Measurements from ENCODE around the gene MAFG. TPM values are rescaled to one million over a fixed set of nuclear protein-coding genes. Genes with fewer than 3 reads are reported as not detected.

MAFG gene
- total and polyA plus RNA-seq, 2 of the 13 experiments (the other 11 are each of a cell fraction or from before 2014, with no cell fraction given): 14.5 to 20.0 TPM

- TF ChIP-seq, protein P1, sequence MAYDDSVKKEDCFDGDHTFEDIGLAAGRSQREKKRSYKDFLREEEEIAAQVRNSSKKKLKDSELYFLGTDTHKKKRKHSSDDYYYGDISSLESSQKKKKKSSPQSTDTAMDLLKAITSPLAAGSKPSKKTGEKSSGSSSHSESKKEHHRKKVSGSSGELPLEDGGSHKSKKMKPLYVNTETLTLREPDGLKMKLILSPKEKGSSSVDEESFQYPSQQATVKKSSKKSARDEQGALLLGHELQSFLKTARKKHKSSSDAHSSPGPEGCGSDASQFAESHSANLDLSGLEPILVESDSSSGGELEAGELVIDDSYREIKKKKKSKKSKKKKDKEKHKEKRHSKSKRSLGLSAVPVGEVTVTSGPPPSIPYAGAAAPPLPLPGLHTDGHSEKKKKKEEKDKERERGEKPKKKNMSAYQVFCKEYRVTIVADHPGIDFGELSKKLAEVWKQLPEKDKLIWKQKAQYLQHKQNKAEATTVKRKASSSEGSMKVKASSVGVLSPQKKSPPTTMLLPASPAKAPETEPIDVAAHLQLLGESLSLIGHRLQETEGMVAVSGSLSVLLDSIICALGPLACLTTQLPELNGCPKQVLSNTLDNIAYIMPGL (CRISPR knock-in tag; IDR thresholded peaks at IDR 0.05; ENCODE audit: borderline replicate concordance in 1 of 2, low read depth in 1 of 2): peak; percentile 12 to 20; a peak in 1 of 4 replicates
- TF ChIP-seq PAF1 (CRISPR knock-in tag; IDR thresholded peaks at IDR 0.05) (peak; percentile 79; the same call in 1 of the 2 replicates), TBL1XR1 (IDR thresholded peaks at IDR 0.05; ENCODE audit: borderline replicate concordance, low read length, partially characterized antibody) (peak; percentile 29), ESRRA (CRISPR knock-in tag; IDR thresholded peaks at IDR 0.05; ENCODE audit: low read depth) (no peak), DNMT3B (CRISPR knock-in tag; conservative IDR thresholded peaks at IDR 0.05) (peak; percentile 15; the same call in 1 of the 2 replicates), AGO2 (optimal IDR thresholded peaks at IDR 0.05; ENCODE audit: low read depth, low read length) (peak; percentile 13), NCOA2 (CRISPR knock-in tag; IDR thresholded peaks at IDR 0.05) (0 out of 2 replicates have a peak, but pooled peaks have one; percentile 7), ZNF335 (CRISPR knock-in tag; IDR thresholded peaks at IDR 0.05) (0 out of 2 replicates have a peak, but pooled peaks have one; percentile 29), ZNF33B (CRISPR knock-in tag; IDR thresholded peaks at IDR 0.05) (0 out of 2 replicates have a peak, but pooled peaks have one; percentile 25), NR2C2 (CRISPR knock-in tag; IDR thresholded peaks at IDR 0.05; ENCODE audit: borderline replicate concordance) (peak; percentile 35; the same call in 1 of the 2 replicates), TCF7L2 (IDR thresholded peaks at IDR 0.05; ENCODE audit: low read depth, low read length) (no peak), PHF8 (CRISPR knock-in tag; IDR thresholded peaks at IDR 0.05) (peak; percentile 49; the same call in 1 of the 2 replicates), HOXA3 (CRISPR knock-in tag; IDR thresholded peaks at IDR 0.05) (peak; percentile 32; the same call in 1 of the 2 replicates), U2AF2 (IDR thresholded peaks at IDR 0.05; ENCODE audit: low read depth, low read length) (no peak), SKI (IDR thresholded peaks at IDR 0.05; ENCODE audit: partially characterized antibody) (no peak), KLF6 (CRISPR knock-in tag; IDR thresholded peaks at IDR 0.05) (no peak; the same call in 1 of the 2 replicates)
- TF ChIP-seq, protein P2, sequence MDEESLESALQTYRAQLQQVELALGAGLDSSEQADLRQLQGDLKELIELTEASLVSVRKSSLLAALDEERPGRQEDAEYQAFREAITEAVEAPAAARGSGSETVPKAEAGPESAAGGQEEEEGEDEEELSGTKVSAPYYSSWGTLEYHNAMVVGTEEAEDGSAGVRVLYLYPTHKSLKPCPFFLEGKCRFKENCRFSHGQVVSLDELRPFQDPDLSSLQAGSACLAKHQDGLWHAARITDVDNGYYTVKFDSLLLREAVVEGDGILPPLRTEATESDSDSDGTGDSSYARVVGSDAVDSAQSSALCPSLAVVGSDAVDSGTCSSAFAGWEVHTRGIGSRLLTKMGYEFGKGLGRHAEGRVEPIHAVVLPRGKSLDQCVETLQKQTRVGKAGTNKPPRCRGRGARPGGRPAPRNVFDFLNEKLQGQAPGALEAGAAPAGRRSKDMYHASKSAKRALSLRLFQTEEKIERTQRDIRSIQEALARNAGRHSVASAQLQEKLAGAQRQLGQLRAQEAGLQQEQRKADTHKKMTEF (CRISPR knock-in tag; IDR thresholded peaks at IDR 0.05): 0 out of 2 replicates have a peak, but pooled peaks have one; percentile 39
- TF ChIP-seq, protein P3, sequence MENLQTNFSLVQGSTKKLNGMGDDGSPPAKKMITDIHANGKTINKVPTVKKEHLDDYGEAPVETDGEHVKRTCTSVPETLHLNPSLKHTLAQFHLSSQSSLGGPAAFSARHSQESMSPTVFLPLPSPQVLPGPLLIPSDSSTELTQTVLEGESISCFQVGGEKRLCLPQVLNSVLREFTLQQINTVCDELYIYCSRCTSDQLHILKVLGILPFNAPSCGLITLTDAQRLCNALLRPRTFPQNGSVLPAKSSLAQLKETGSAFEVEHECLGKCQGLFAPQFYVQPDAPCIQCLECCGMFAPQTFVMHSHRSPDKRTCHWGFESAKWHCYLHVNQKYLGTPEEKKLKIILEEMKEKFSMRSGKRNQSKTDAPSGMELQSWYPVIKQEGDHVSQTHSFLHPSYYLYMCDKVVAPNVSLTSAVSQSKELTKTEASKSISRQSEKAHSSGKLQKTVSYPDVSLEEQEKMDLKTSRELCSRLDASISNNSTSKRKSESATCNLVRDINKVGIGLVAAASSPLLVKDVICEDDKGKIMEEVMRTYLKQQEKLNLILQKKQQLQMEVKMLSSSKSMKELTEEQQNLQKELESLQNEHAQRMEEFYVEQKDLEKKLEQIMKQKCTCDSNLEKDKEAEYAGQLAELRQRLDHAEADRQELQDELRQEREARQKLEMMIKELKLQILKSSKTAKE (CRISPR knock-in tag; IDR thresholded peaks at IDR 0.05; ENCODE audit: borderline replicate concordance): no peak
- TF ChIP-seq, protein P4, sequence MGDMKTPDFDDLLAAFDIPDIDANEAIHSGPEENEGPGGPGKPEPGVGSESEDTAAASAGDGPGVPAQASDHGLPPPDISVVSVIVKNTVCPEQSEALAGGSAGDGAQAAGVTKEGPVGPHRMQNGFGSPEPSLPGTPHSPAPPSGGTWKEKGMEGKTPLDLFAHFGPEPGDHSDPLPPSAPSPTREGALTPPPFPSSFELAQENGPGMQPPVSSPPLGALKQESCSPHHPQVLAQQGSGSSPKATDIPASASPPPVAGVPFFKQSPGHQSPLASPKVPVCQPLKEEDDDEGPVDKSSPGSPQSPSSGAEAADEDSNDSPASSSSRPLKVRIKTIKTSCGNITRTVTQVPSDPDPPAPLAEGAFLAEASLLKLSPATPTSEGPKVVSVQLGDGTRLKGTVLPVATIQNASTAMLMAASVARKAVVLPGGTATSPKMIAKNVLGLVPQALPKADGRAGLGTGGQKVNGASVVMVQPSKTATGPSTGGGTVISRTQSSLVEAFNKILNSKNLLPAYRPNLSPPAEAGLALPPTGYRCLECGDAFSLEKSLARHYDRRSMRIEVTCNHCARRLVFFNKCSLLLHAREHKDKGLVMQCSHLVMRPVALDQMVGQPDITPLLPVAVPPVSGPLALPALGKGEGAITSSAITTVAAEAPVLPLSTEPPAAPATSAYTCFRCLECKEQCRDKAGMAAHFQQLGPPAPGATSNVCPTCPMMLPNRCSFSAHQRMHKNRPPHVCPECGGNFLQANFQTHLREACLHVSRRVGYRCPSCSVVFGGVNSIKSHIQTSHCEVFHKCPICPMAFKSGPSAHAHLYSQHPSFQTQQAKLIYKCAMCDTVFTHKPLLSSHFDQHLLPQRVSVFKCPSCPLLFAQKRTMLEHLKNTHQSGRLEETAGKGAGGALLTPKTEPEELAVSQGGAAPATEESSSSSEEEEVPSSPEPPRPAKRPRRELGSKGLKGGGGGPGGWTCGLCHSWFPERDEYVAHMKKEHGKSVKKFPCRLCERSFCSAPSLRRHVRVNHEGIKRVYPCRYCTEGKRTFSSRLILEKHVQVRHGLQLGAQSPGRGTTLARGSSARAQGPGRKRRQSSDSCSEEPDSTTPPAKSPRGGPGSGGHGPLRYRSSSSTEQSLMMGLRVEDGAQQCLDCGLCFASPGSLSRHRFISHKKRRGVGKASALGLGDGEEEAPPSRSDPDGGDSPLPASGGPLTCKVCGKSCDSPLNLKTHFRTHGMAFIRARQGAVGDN (CRISPR knock-in tag; IDR thresholded peaks at IDR 0.05): peak; percentile 45; the same call in 1 of the 2 replicates
These were observed 57.2 kb downstream of the MAFG start (continued) for GRCh38 chr17:81870131-81870980.

All from HepG2 (cell line).